Transverse colon (tissue), 4 donors: ENCODE results near the gene SHISAL2A. TPM values are rescaled to one million over a fixed set of nuclear protein-coding genes. Genes with fewer than 3 reads are reported as not detected.
"Not testable (repeated sequence)": the region's sequence is repeated elsewhere in the genome, so short reads cannot be mapped to it uniquely, and the experiment has no call there.

Source experiments
- DNase-seq: peaks from one replicate; pipeline ENCODE4 v3.0.0-alpha.2; 2019
- H3K27ac ChIP-seq, 4 donors: fragments of 200-600 bp; sonication (generic); 2 replicates each; pipeline ENCODE4 v1.5.1; 2016 to 2018; ENCODE audit warnings: inconsistent platforms in 4 of 4
- H3K27me3 ChIP-seq: fragments of 200-600 bp; sonication (generic); 2 replicates; pipeline ENCODE4 v1.5.1; 2017; ENCODE audit warnings: inconsistent platforms
- H3K36me3 ChIP-seq, 4 donors: fragments of 200-600 bp; sonication (generic); 2 replicates each; pipeline ENCODE4 v1.5.1; 2017 to 2019; ENCODE audit warnings: inconsistent platforms in 4 of 4
- H3K4me1 ChIP-seq, 4 donors: fragments of 200-600 bp; sonication (generic); 2 replicates each; pipeline ENCODE4 v1.5.1; 2017 to 2020; ENCODE audit warnings: inconsistent platforms in 4 of 4
- H3K4me3 ChIP-seq, 4 donors: fragments of 200-600 bp; sonication (generic); 1 replicate in 1 of 4; 2 replicates in 3 of 4; pipeline versions ENCODE4 v1.5.1 to v1.6.1; 2017 to 2019; ENCODE audit warnings: inconsistent platforms in 4 of 4
- H3K9me3 ChIP-seq, 2 donors: fragments of 200-600 bp; sonication (generic); 2 replicates each; pipeline ENCODE4 v1.5.1; 2017 to 2019; ENCODE audit warnings: inconsistent platforms in 2 of 2
- EP300 ChIP-seq: sonication (generic); formaldehyde crosslinking; IDR thresholded peaks from one replicate; pipeline ENCODE4 v1.6.1; 2017; ENCODE audit warnings: antibody characterized with exemption, low read depth
- POLR2A ChIP-seq: fragments of 450-650 bp; IDR thresholded peaks from one replicate; pipeline ENCODE4 v1.6.1; 2016; ENCODE audit warnings: antibody characterized with exemption, mild to moderate bottlenecking, moderate library complexity
- POLR2AphosphoS5 ChIP-seq, 3 donors: sonication (generic); formaldehyde crosslinking; IDR thresholded peaks; one replicate each; pipeline ENCODE4 v1.6.1; 2016; ENCODE audit warnings: antibody characterized with exemption in 3 of 3
- WGBS, 2 donors: methylation state at CpG; one replicate each; pipeline ENCODE4 v1.1.5; 2018; ENCODE audit warnings: low coverage in 1 of 2; 5-methylcytosine and 5-hydroxymethylcytosine counted together
- in situ Hi-C, 4 donors: fragments of 200-750 bp; cut with MboI; loops; one replicate each; pipeline versions ENCODE4 v1.15.0 to v1.15.1; 2017; ENCODE audit warnings: low sequenced_read_pairs in 3 of 4, low pct_ligation_motif_present in 1 of 4, low pct_unique_long_range_greater_than_20kb in 1 of 4
- intact Hi-C: fragments of 100-400 bp; cut with DNase I; formaldehyde crosslinking; loops from one replicate; pipeline ENCODE4 v1.15.1; 2023; ENCODE audit warnings: low total_unique reads
- total RNA-seq, 4 donors: library from RNA; depleted of rRNA; stranded (reverse); fragments of >200 nt; gene quantifications; one replicate each; pipeline ENCODE4 v1.1.0, GENCODE V29; 2016
- TF ChIP-seq, protein P1 (sequence below), 5 experiments: fragments of 200-600 bp in 3 of 5; fragments of 450-650 bp in 2 of 5; sonication (generic) in 3 of 5; IDR thresholded peaks; 1 replicate in 2 of 5; 2 replicates in 3 of 5; pipeline ENCODE4 v1.5.1; 2016 to 2017; ENCODE audit warnings: antibody characterized with exemption in 5 of 5, inconsistent platforms in 3 of 5, mild to moderate bottlenecking in 2 of 5, moderate library complexity in 1 of 5

SHISAL2A gene
- total RNA-seq, 4 donors from 2014 or later = 3.2 to 8.2 TPM; not detected in 2

DNA sequence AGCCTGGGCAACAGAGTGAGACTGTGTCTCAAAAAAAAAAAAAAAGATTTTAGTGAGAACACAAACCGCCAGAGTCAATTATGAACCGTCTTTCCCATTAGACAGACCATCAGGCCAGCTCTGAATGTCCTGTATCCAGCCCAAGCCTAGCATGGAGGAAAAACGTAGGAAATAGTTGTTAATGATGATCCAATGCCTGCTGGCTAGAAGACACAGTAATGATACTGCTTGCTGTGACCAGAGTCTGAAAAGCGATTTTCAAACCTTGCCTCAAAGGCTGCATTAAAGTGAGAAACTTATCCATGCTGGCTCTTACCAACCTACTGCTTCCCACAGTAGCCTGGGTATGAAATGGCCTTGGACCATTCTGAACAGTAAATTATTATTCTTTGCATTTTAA is 48.2 kb downstream of the SHISAL2A start:
- intact Hi-C loops (no loop called here), in situ Hi-C loops (loop anchor here (25.0 kb wide), 3 partner anchors 244 to 544 kb away; partner anchors contain the start of genes ZFYVE9 (in 4 of the 4), ORC1 (in 2 of the 4) and PRPF38A (in 2 of the 4))
- DNase-seq = no peak
- H3K4me3 ChIP-seq = no peak overlapping the region
- TF ChIP-seq, protein P1, sequence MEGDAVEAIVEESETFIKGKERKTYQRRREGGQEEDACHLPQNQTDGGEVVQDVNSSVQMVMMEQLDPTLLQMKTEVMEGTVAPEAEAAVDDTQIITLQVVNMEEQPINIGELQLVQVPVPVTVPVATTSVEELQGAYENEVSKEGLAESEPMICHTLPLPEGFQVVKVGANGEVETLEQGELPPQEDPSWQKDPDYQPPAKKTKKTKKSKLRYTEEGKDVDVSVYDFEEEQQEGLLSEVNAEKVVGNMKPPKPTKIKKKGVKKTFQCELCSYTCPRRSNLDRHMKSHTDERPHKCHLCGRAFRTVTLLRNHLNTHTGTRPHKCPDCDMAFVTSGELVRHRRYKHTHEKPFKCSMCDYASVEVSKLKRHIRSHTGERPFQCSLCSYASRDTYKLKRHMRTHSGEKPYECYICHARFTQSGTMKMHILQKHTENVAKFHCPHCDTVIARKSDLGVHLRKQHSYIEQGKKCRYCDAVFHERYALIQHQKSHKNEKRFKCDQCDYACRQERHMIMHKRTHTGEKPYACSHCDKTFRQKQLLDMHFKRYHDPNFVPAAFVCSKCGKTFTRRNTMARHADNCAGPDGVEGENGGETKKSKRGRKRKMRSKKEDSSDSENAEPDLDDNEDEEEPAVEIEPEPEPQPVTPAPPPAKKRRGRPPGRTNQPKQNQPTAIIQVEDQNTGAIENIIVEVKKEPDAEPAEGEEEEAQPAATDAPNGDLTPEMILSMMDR (IDR thresholded peaks at IDR 0.05) = no peak
- TF ChIP-seq POLR2AphosphoS5 (IDR thresholded peaks at IDR 0.05) (no peak), EP300 (no peak), POLR2A (no peak)
- no peaks in the 10 kb centered on the region for H3K4me1 ChIP-seq
- H3K27me3 ChIP-seq = no peaks in the 10 kb centered on the region
- no peaks in the 10 kb centered on the region for H3K9me3 ChIP-seq
- H3K27ac ChIP-seq = no peak overlapping the region
- H3K36me3 ChIP-seq = no peaks in the 10 kb centered on the region
- WGBS, 2 donors = 84 to 94% methylated on average over 4 of the region's 4 CpGs

DNA sequence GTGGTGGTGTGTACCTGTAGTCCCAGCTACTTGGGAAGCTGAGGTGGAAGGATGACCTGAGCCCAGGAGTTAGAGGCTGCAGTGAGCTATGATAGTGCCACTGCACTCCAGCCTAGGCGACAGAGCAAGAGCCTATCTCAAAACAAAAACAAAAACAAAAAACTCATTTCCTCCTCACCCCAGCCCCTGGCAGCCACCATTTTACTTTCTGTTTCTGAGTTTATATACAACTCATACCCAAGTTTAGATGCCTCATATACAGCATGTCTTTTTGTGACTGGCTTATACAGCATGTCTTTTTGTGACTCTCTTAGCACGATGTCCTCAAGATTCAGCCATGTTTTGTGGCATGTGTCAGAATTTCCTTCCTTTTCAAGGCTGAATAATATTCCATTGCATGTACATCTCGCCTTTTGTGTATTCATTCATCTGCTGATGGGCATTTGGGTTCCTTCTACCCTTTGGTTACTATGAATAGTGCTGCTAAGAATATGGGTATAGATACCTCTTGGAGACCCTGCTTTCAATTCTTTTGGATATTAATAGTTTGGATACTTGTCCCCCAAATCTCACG is 50.5 kb downstream of the SHISAL2A start:
- Histone ChIP-seq H3K9me3 (no peaks in the 10 kb centered on the region), H3K4me1 (no peaks in the 10 kb centered on the region), H3K4me3 (no peak overlapping the region), H3K36me3 (peaks cover 0 to 9% (median 4%) of the 10 kb centered on the region in 4 donors), H3K27ac (no peak overlapping the region), H3K27me3 (no peaks in the 10 kb centered on the region)
- no peak for DNase-seq
- WGBS, 2 donors = 85 to 93% methylated on average over 3 to 4 of the region's 4 CpGs
- in situ Hi-C loops (loop anchor here (25.0 kb wide), 3 partner anchors 246 to 546 kb away; partner anchors contain the start of genes ZFYVE9 (in 4 of the 4), ORC1 (in 2 of the 4) and PRPF38A (in 2 of the 4)), intact Hi-C loops (no loop called here)
- TF ChIP-seq, protein P1 (IDR thresholded peaks at IDR 0.05) = no peak
- no peak for TF ChIP-seq EP300
- no peak for TF ChIP-seq POLR2AphosphoS5 (IDR thresholded peaks at IDR 0.05)
- TF ChIP-seq POLR2A = no peak

DNA sequence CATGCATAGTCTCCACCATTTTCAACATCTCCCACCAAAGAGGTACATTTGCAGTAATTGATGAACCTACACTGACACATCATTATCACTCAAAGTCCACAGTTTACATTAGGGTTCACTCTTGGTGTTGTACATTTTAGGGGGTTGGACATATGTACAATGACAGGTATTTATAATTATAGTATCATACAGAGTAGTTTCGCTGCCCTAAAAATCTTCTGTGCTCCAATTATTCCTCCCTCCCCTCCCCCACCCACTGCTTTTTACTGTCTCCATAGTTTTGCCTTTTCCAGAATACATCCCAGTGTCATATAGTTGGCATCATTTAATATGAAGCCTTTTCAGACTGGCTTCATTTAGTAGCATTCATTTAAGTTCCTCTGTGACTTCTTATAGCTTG is 51.6 kb downstream of the SHISAL2A start:
- H3K36me3 ChIP-seq = peaks cover 0 to 9% (median 4%) of the 10 kb centered on the region in 4 donors
- 75 to 96% methylated on average over 1 of the region's 1 CpG for WGBS, 2 donors
- in situ Hi-C loops = loop anchor here (25.0 kb wide), 3 partner anchors 247 to 547 kb away; partner anchors contain the start of genes ZFYVE9 (in 4 of the 4), ORC1 (in 2 of the 4) and PRPF38A (in 2 of the 4)
- H3K9me3 ChIP-seq = no peaks in the 10 kb centered on the region
- no peaks in the 10 kb centered on the region for H3K4me1 ChIP-seq
- DNase-seq = no peak
- H3K4me3 ChIP-seq = no peak overlapping the region
- H3K27me3 ChIP-seq = no peaks in the 10 kb centered on the region
- intact Hi-C loops = no loop called here
- no peak overlapping the region for H3K27ac ChIP-seq
- no peak for TF ChIP-seq POLR2AphosphoS5 (IDR thresholded peaks at IDR 0.05)
- TF ChIP-seq, protein P1 (IDR thresholded peaks at IDR 0.05) = no peak
- TF ChIP-seq POLR2A = no peak
- TF ChIP-seq EP300 = no peak

DNA sequence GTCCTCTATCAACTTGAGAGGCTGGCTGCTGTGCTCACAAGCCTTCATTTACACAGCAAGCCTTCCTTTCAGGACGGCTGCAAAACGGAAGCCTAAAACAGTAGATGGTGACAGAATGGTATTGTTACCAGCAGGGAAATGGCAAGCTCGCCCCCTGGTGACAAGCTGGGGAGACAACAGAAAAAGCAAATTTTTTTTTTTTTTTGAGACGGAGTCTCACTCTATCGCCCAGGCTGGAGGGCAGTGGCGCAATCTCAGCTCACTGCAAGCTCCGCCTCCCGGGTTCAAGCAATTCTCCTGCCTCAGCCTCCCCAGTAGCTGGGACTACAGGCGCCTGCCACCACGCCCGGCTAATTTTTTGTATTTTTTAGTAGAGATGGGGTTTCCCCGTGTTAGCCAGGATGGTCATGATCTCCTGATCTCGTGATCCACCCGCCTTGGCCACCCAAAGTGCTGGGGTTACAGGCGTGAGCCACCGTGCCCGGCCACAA is 53.3 kb downstream of the SHISAL2A start:
- H3K4me3 ChIP-seq, H3K27me3 ChIP-seq, H3K4me1 ChIP-seq, intact Hi-C loops, H3K9me3 ChIP-seq, H3K27ac ChIP-seq: not testable (repeated sequence)
- H3K36me3 ChIP-seq = peaks cover 0 to 16% (median 4%) of the 10 kb centered on the region in 4 donors
- TF ChIP-seq, protein P1 (IDR thresholded peaks at IDR 0.05) = peak; percentile 69 to 84 (median 81)
- DNase-seq = peak; percentile 76
- 6 to 46% methylated on average over 3 to 17 of the region's 17 CpGs for WGBS, 2 donors
- in situ Hi-C loops = loop anchor here (25.0 kb wide), 3 partner anchors 249 to 549 kb away; partner anchors contain the start of genes ZFYVE9 (in 4 of the 4), ORC1 (in 2 of the 4) and PRPF38A (in 2 of the 4)
